T-helper 1 cell treated with Interleukin-12 subunit alpha and Interleukin-12 subunit beta and Interleukin-4 antibody, amounts not matched to agents 30 μg/mL and 1 μg/mL, for 36 hours (primary cell): ENCODE measurements around the gene NBEAL2.

Source experiments
- H3K27ac Mint-ChIP-seq: one replicate; pipeline ENCODE4 v1.8.0; 2021; ENCODE audit warnings: mild to moderate bottlenecking, mixed read lengths
- H3K27me3 Mint-ChIP-seq: one replicate; pipeline ENCODE4 v1.8.0; 2021; ENCODE audit warnings: low read depth, mixed read lengths
- H3K36me3 Mint-ChIP-seq: one replicate; pipeline ENCODE4 v1.8.0; 2021; ENCODE audit warnings: low read depth, mixed read lengths
- H3K4me1 Mint-ChIP-seq: one replicate; pipeline ENCODE4 v1.8.0; 2021; ENCODE audit warnings: low read depth, mixed read lengths
- H3K4me3 Mint-ChIP-seq: one replicate; pipeline ENCODE4 v1.8.0; 2021; ENCODE audit warnings: mild to moderate bottlenecking, moderate library complexity, mixed read lengths
- H3K9me3 Mint-ChIP-seq: one replicate; pipeline ENCODE4 v1.8.0; 2021; ENCODE audit warnings: mixed read lengths

The NBEAL2 gene

DNA sequence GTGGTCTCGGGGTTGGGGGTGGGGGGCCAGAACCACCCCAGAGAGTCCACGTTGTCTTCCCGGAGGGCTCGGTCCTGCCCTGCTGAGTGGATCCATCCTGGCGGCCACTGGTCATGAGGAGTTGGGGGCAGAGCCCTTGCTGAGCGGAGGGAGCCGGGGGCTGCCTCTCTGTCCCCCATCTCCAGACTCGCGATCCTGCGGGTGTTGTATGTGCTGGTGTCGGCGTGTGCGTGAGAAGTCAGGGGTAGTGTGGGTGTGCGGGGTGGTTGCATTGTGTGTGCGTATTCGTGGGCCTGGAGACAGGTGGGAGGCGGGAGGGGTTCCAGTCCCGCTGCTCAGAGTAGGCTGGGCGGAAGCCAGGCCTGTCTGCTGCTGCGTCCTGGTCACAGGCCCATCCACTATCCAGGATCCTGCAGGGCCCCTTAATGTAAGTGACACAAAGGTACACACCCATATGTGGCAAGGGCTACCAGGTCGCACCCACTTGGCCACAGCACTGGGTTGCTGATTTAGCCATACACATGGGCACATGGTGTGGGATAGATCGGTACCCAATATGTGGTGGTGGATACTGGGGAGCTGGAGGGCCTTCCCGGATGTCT is 30.7 kb downstream of the NBEAL2 start:
- Mint-ChIP-seq H3K9me3 (no peaks in the 10 kb centered on the region), H3K27me3 (no peaks in the 10 kb centered on the region), H3K4me1 (peaks cover 11% of the 10 kb centered on the region), H3K4me3 (no peak overlapping the region), H3K36me3 (peaks cover 37% of the 10 kb centered on the region), H3K27ac (peak overlapping the region; percentile 31)

DNA sequence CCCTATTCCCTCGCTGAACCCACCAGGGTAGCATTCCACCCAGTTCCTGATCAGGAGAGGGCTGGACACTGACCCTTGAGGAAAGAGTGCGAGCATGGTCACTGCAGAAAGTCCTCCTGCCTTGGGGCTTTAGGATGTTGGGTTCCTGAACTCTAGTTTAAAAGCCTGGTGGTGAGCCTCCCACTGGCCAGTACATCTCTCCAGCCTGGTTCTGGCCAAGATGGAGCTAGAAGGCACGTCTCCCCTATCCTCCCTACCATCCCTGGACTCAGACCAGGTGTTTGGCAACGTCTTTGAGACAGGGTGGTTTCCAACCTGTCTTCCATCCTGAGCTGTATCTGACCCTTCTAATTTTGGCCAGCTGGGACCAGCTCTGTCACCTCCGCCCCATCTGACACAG is 31.4 kb downstream of the NBEAL2 start:
- Mint-ChIP-seq H3K36me3 (peaks cover 35% of the 10 kb centered on the region), H3K4me1 (peaks cover 15% of the 10 kb centered on the region), H3K9me3 (no peaks in the 10 kb centered on the region), H3K27ac (no peak overlapping the region), H3K4me3 (no peak overlapping the region), H3K27me3 (no peaks in the 10 kb centered on the region)

DNA sequence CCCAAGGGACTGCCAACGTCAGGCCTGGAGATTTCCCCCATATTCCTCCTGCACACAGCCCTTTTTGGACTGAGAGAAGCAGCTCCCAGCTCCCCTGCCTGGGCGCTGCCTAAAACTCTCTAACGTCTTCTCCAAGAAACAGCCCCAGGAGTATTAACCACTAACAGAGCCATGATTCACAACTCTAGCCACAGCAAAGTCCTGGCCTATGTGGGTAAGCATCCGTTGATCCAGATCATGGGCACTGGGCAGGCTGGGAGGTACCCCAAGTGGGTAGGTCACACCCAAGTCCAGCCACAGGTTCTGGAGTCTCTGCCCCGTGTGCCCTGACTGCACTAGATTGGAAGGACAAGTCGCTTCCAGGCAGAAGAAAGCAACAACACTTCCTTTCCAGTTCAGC is 31.9 kb downstream of the NBEAL2 start:
- Mint-ChIP-seq H3K27me3 (no peaks in the 10 kb centered on the region), H3K27ac (no peak overlapping the region), H3K36me3 (peaks cover 33% of the 10 kb centered on the region), H3K4me3 (no peak overlapping the region), H3K4me1 (peaks cover 18% of the 10 kb centered on the region), H3K9me3 (no peaks in the 10 kb centered on the region)

DNA sequence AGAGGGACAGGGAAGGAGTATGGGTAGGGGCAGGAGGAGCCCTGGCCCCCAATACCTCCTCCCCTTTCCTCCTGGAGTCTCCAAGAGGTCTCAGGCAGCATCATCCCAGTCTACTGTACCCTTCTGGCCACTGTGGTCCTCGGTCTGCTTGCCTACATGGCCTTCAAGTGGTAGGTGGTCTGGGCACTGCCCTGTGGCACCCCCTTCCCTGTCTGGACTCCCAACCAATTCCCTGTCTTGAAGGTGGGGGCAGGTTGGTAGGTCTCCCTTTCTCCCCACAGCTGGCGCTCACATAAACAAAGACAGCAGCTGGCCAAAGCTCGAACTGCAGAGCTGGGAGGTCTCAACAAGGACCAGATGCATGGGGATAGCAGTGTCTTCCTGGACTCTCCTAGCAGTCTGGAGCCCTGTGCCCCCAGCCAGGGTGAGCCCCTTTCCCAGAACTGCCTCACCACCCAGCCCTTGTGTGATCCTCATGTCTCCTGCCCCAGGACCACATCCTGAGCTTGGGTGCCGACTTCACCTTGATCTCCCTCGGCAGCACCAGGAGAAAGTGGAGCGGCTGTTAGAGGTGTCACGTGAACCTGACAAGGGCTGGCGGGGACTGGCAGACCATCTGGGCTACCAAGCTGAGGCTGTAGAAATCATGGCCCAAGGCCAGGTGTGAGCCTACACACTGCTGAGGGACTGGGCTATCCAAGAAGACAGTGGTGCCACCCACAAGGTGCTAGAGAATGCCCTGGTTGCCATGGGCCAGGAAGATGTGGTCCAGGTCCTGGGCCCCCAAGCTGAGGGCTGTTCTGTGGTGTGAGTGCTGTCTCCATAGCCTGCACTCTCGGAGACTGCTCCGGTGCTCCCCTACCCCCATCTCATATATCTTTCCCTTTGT is 33.1 kb downstream of the NBEAL2 start:
- H3K27ac Mint-ChIP-seq = no peak overlapping the region
- peaks cover 28% of the 10 kb centered on the region for H3K4me1 Mint-ChIP-seq
- no peaks in the 10 kb centered on the region for H3K27me3 Mint-ChIP-seq
- H3K9me3 Mint-ChIP-seq = no peaks in the 10 kb centered on the region
- peaks cover 33% of the 10 kb centered on the region for H3K36me3 Mint-ChIP-seq
- no peak overlapping the region for H3K4me3 Mint-ChIP-seq

DNA sequence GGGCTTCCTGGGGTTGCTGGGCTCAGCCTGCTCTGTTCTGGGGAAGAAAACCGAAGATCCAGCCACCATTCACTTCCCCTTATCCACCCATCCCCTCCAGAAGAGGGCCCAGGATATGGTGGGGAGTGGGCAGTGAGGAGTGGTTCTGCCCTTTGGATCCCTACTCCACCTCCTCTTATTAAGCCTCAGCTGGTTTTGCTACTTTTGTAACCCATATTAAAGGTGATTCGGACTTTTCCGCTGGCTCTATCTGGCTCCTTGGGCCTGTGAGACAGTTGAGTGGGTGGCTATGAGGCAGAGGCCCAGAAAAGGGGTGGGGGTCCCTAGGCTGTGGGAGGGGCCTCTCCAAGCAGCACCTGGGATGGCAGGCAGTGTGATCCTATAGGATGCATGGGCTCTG is 33.8 kb downstream of the NBEAL2 start:
- no peak overlapping the region for H3K27ac Mint-ChIP-seq
- no peak overlapping the region for H3K4me3 Mint-ChIP-seq
- H3K9me3 Mint-ChIP-seq = no peaks in the 10 kb centered on the region
- peaks cover 34% of the 10 kb centered on the region for H3K4me1 Mint-ChIP-seq
- peaks cover 34% of the 10 kb centered on the region for H3K36me3 Mint-ChIP-seq
- no peaks in the 10 kb centered on the region for H3K27me3 Mint-ChIP-seq

DNA sequence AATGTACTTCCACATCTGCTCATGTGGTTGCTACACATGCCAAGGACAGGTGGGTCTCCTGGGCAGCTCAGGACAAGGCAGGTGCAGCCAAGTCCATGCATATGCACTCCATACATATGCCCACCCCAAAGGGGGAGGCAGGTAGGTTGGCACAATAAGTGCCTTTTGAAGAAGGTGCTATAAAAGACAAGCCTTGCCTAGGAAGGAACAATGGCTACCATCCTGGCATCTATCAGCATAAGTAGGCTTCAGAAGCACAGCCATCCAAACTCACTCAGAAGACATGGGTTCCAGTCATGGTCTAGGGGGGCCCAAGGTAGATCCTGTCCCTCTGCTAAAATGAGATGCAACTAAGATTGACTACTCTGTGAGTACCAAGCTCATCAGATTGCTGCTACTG is 34.6 kb downstream of the NBEAL2 start:
- H3K27me3 Mint-ChIP-seq = no peaks in the 10 kb centered on the region
- H3K27ac Mint-ChIP-seq = no peak overlapping the region
- H3K4me3 Mint-ChIP-seq = no peak overlapping the region
- H3K36me3 Mint-ChIP-seq = peaks cover 39% of the 10 kb centered on the region
- peaks cover 40% of the 10 kb centered on the region for H3K4me1 Mint-ChIP-seq
- H3K9me3 Mint-ChIP-seq = no peaks in the 10 kb centered on the region

DNA sequence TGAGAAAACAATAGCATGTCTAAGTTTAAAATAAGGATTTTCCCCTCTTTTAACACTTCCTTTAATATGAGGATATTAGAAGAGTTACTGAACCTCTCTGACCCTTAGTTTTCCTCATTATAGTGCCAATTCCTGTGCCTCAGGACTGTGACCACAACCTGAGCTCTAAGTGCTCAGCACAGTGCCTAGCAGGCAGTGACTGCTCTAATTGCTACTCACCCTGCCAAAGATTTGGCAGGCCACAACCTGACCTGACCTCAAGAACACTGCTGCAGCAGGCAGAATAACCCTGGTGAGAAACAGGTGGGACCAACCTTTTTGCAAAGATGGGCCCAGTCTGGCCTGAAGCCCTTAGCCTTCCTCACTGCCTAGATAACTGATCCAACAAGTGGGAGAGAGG is 35.7 kb downstream of the NBEAL2 start:
- H3K36me3 Mint-ChIP-seq = peaks cover 37% of the 10 kb centered on the region
- H3K4me3 Mint-ChIP-seq = no peak overlapping the region
- no peaks in the 10 kb centered on the region for H3K27me3 Mint-ChIP-seq
- no peaks in the 10 kb centered on the region for H3K9me3 Mint-ChIP-seq
- H3K27ac Mint-ChIP-seq = peak overlapping the region; percentile 34
- H3K4me1 Mint-ChIP-seq = peaks cover 51% of the 10 kb centered on the region

DNA sequence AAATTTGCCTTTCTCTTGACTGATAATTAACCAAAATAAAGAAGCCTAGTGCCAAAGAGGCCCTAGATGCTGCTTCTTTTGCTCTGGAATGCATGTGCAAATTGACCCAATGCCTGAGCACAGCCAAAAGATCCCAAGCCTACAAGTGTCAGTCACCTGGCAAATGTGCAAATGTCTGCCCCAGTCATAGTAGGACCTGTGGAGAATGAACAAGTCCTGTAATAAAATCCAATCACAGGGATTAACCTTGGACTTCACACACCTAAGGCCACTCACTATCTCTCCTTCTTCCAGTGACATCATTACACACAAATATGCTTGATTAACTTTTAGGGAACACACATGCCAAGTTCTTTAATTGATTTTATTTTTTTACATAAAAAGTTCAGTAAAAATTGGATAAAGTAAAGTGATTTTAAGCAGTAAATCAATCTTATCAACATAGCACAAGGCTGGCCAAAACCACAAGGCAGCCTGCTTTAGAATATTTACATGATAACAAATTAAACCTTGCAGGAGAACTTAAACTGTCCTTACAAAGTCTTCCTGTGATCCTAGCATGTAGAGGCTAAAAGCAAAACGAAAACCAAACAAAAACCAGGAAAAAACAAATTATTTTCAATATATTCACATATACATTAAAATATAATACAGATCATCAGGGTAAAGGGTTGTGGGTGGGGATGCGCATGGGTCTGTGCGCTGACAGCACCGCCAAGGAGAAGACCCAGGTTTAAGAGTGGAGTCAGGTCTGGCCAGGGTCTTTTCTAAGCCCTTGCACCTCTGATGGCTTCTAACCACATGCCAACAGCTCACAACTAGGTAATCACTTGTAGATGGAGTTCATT is 36.8 kb downstream of the NBEAL2 start:
- Mint-ChIP-seq H3K27ac (peak overlapping the region; percentile 83), H3K4me1 (peaks cover 54% of the 10 kb centered on the region), H3K36me3 (peaks cover 33% of the 10 kb centered on the region), H3K27me3 (no peaks in the 10 kb centered on the region), H3K4me3 (peak overlapping the region; percentile 20), H3K9me3 (no peaks in the 10 kb centered on the region)

DNA sequence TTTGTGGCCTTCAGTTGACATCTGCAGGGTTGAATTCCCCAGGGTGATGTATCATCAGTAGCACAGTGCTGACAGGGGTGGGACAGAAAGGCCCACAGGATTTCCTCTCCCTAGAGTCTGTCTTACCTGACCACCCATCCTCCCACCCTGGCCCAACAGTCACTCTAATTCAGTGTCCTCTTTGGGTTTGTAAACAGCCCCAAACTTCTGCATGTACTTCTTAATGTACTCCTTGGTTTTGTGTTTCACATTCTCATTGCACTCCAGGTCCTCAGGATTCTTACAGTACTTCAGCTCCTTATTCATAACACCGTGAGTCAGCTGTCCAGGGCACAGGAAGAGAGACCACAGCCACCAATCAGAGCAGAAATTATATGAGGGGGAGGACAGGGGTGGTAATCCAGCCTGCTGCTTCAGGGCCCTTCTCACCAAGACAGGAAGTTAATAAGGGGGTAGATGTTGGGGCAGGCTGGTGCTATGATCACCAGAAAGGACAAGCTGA is 37.5 kb downstream of the NBEAL2 start:
- no peaks in the 10 kb centered on the region for H3K9me3 Mint-ChIP-seq
- peaks cover 48% of the 10 kb centered on the region for H3K4me1 Mint-ChIP-seq
- H3K36me3 Mint-ChIP-seq = peaks cover 27% of the 10 kb centered on the region
- H3K27me3 Mint-ChIP-seq = no peaks in the 10 kb centered on the region
- peak overlapping the region; percentile 20 for H3K4me3 Mint-ChIP-seq
- H3K27ac Mint-ChIP-seq = peak overlapping the region; percentile 83

DNA sequence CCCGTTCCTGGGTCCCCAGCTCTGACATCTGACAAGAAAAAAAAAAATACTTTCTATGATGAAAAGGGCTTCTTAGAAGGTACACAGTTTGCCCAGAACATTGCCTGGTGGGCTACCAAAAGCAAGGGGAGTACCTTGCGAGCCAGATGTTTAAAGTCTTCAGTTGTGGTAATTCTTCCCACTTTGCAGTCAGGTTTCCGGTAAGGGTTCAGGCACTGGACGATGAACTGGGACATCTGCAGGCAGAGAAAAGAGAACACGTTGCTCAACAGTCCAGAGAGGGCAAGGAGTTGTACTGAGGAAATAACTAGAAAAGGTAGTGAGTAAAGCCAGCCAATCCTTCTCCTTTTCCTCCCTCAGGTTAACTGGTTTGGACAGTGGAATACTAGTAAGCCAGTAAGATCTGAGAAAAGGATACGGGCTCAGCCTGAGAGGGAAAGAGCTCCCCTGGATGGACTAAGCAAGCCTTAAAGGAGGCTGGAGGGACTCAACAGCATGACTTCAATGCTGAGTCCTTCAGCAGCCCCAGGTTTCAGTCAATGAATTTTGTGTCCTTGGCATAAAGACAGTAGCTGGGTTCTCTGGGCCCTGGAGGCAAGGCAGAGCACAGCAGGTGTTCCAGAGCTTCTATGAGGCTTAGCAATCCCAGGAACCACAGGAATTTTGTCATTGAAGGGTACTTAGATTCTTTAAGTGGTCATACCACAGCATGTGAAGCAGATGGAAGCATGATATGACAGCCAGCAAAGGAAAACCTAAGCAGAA is 38.2 kb downstream of the NBEAL2 start:
- H3K4me1 Mint-ChIP-seq = peaks cover 48% of the 10 kb centered on the region
- no peak overlapping the region for H3K4me3 Mint-ChIP-seq
- peaks cover 27% of the 10 kb centered on the region for H3K36me3 Mint-ChIP-seq
- no peaks in the 10 kb centered on the region for H3K27me3 Mint-ChIP-seq
- H3K27ac Mint-ChIP-seq = peak overlapping the region; percentile 83
- no peaks in the 10 kb centered on the region for H3K9me3 Mint-ChIP-seq

DNA sequence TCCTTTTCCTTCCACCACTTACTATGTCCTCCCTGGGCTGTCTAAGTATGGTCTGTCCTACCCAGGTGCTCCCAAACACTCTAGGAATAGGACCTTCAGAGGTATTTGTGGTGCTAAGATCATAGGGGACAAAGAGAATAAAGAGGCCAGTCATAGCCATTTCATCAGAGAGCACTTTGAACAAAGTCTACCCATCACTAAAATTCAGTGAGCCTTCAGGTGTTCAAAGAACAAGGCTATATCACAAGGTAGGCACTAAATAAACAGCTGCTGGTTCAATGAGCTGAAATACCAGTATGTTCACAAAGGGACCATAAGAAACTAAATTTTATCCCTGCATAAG is 38.8 kb downstream of the NBEAL2 start:
- Mint-ChIP-seq H3K9me3 (no peaks in the 10 kb centered on the region), H3K27me3 (no peaks in the 10 kb centered on the region), H3K27ac (no peak overlapping the region), H3K4me1 (peaks cover 48% of the 10 kb centered on the region), H3K36me3 (peaks cover 27% of the 10 kb centered on the region), H3K4me3 (no peak overlapping the region)

DNA sequence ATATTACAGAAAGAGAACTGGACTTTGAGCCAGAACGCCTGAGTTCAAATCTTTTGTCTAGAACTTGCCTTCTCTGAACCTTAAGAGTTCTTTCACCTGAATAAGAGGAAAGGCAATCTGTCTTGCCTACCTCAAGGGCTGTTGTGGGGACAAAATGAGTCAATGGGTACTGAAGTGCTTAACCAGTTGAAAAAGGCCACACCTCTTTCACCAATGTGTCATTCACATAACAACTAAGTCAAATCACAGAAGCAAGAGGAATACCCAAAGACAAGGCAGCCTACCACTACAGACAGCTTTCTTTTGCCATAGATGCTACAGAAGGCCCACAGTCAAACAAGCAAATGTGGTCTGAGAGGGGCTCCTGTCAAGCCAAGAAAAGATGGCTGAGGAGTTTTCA is 39.7 kb downstream of the NBEAL2 start:
- no peaks in the 10 kb centered on the region for H3K9me3 Mint-ChIP-seq
- H3K36me3 Mint-ChIP-seq = peaks cover 20% of the 10 kb centered on the region
- no peaks in the 10 kb centered on the region for H3K27me3 Mint-ChIP-seq
- peaks cover 48% of the 10 kb centered on the region for H3K4me1 Mint-ChIP-seq
- peak overlapping the region; percentile 72 for H3K27ac Mint-ChIP-seq
- peak overlapping the region; percentile 38 for H3K4me3 Mint-ChIP-seq

DNA sequence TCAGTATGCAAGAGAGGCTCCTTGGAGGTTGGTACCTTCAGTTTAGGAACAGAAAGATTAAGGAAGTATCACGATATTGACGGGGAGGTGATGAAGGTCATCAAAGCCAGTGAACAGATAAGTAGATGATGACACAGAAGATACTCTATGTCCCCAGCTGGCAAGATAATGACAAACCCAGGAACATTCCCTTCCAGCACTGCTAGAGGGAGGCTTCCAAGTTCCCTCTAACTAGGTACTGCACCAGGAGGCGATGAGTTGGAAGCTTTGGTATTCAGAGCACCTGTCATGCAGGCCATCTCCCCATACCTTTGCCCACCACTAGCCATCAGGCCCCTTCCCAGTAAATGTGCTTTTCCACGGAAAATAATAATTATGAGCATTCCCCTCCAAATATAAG is 40.8 kb downstream of the NBEAL2 start:
- H3K4me3 Mint-ChIP-seq = no peak overlapping the region
- H3K4me1 Mint-ChIP-seq = peaks cover 50% of the 10 kb centered on the region
- H3K27me3 Mint-ChIP-seq = no peaks in the 10 kb centered on the region
- H3K9me3 Mint-ChIP-seq = no peaks in the 10 kb centered on the region
- H3K27ac Mint-ChIP-seq = peak overlapping the region; percentile 72
- H3K36me3 Mint-ChIP-seq = peaks cover 19% of the 10 kb centered on the region

DNA sequence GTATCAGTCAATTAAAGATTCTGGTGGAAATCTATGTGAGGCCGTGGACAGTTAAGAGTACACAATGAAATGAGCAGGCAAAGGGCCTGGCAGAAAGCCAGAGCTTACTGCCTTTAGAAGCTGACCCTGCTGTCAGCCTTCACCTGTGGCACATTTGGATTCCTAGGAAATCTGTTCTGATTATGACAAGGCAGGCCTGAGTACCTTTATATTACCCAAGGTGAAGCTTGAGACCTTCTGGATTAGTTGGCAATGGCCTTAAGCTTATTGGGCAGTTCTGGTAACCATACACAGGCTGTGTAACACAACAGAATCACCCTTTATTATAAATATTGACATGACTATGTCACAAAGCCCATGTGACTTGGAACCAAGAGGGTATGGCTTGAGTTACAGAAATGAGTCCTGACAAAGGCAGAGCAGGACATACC is 43.2 kb downstream of the NBEAL2 start:
- Mint-ChIP-seq H3K9me3 (no peaks in the 10 kb centered on the region), H3K4me3 (no peak overlapping the region), H3K27ac (no peak overlapping the region), H3K27me3 (no peaks in the 10 kb centered on the region), H3K36me3 (peaks cover 14% of the 10 kb centered on the region), H3K4me1 (peaks cover 35% of the 10 kb centered on the region)
